Jurkat, Clone E6-1 (cell line): ENCODE data around the gene CTH.
A peak's percentile ranks its signal among the peaks of the same experiment; 100 is the strongest.
"Not testable (repeated sequence)": the region's sequence is repeated elsewhere in the genome, so short reads cannot be mapped to it uniquely, and the experiment has no call there.

ENCODE experiments used
- DNase-seq: peaks from one replicate; pipeline ENCODE4 v3.0.0-alpha.2; 2011; ENCODE audit warnings: low read depth, low spot score
- H3K4me3 ChIP-seq: 2 replicates; pipeline ENCODE4 v1.5.1; 2011; ENCODE audit warnings: mild to moderate bottlenecking, low read length, control low read depth, moderate library complexity

Gene CTH

GRCh38 chr1:70442490-70442889 lies 31.4 kb downstream of the CTH start:
- DNase-seq = no peak
- no peak overlapping the region for H3K4me3 ChIP-seq

GRCh38 chr1:70443739-70444138 lies 32.7 kb downstream of the CTH start:
- no peak for DNase-seq
- no peak overlapping the region for H3K4me3 ChIP-seq

GRCh38 chr1:70449049-70449448 lies 38.0 kb downstream of the CTH start:
- no peak for DNase-seq
- no peak overlapping the region for H3K4me3 ChIP-seq

GRCh38 chr1:70452164-70452939 lies 41.3 kb downstream of the CTH start:
- DNase-seq, H3K4me3 ChIP-seq: not testable (repeated sequence)

GRCh38 chr1:70455291-70455690 lies 44.2 kb downstream of the CTH start:
- no peak for DNase-seq
- no peak overlapping the region for H3K4me3 ChIP-seq

- no peak overlapping the region for H3K4me3 ChIP-seq
- peak; percentile 54 for DNase-seq
Measured at GRCh38 chr1:70458131-70458530, 47.1 kb downstream of the CTH start.

- DNase-seq = no peak
Measured at GRCh38 chr1:70459496-70460225, 48.6 kb downstream of the CTH start.

GRCh38 chr1:70460740-70461713 lies 50.0 kb downstream of the CTH start:
- H3K4me3 ChIP-seq, DNase-seq: not testable (repeated sequence)

More at GRCh38 chr1:70459496-70460225, 48.6 kb downstream of the CTH start:
- no peak overlapping the region for H3K4me3 ChIP-seq

- no peak overlapping the region for H3K4me3 ChIP-seq
- no peak for DNase-seq
Measured at GRCh38 chr1:70462611-70463010, 51.5 kb downstream of the CTH start.

- H3K4me3 ChIP-seq = no peak overlapping the region
- DNase-seq = no peak
Measured at GRCh38 chr1:70465911-70466310, 54.8 kb downstream of the CTH start.

- no peak for DNase-seq
- H3K4me3 ChIP-seq = no peak overlapping the region
Measured at GRCh38 chr1:70467531-70467930, 56.5 kb downstream of the CTH start.

GRCh38 chr1:70468180-70468579 lies 57.1 kb downstream of the CTH start:
- no peak overlapping the region for H3K4me3 ChIP-seq
- DNase-seq = no peak

- not testable (repeated sequence) for DNase-seq, H3K4me3 ChIP-seq
Measured at GRCh38 chr1:70469184-70469583, 58.1 kb downstream of the CTH start.

- H3K4me3 ChIP-seq = no peak overlapping the region
- DNase-seq = no peak
Measured at GRCh38 chr1:70475023-70475422, 64.0 kb downstream of the CTH start.

- no peak for DNase-seq
Measured at GRCh38 chr1:70477090-70477489, 66.0 kb downstream of the CTH start.

GRCh38 chr1:70477905-70478304 lies 66.8 kb downstream of the CTH start:
- DNase-seq = not testable (repeated sequence)

More at GRCh38 chr1:70477090-70477489, 66.0 kb downstream of the CTH start:
- no peak overlapping the region for H3K4me3 ChIP-seq

GRCh38 chr1:70483342-70483741 lies 72.3 kb downstream of the CTH start:
- H3K4me3 ChIP-seq = no peak overlapping the region
- no peak for DNase-seq

More at GRCh38 chr1:70477905-70478304, 66.8 kb downstream of the CTH start:
- H3K4me3 ChIP-seq = not testable (repeated sequence)

GRCh38 chr1:70485624-70486023 lies 74.6 kb downstream of the CTH start:
- no peak overlapping the region for H3K4me3 ChIP-seq
- no peak for DNase-seq

GRCh38 chr1:70486676-70487458 lies 75.8 kb downstream of the CTH start:
- no peak for DNase-seq
- no peak overlapping the region for H3K4me3 ChIP-seq
